GM18909 (cell line): ENCODE results near the gene PARD3.

Source experiments
- ATAC-seq: cut with Tn5 transposase; IDR thresholded peaks from one replicate; pipeline ENCODE4 v1.9.1; 2021; ENCODE audit warnings: mild to moderate bottlenecking; ENCODE audit not compliant: unreplicated experiment, poor library complexity

The PARD3 gene

DNA sequence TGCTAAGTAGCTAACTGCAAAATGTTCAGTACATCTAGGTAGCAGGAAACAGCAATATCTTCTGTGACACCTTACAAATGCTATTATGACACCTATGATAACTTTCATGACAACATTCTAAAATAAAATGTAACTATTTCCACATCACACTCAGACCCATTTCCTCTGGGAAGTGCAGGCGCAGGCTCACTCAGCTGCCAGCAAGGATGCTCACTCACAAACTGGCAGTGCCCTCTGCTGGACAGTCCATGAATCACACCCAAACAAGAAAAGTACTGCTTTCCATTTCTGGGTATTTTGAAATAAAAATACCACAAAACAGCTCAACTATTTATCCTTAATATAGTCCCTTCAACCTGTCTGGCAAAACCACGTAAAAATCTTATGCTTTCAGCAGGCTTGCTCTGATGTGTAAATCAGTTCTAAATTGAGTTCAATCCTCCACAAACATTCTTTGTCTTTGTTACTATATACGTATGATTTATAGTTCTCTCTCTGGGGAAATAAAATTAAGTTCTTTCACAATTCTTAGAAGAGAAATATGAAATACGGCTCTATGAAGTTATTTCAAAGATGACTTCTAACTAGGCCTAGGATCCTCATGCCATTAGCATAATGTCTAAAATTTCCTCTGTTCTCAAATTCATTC lies 176.6 kb downstream of the PARD3 start:
- peak; percentile 46 for ATAC-seq

DNA sequence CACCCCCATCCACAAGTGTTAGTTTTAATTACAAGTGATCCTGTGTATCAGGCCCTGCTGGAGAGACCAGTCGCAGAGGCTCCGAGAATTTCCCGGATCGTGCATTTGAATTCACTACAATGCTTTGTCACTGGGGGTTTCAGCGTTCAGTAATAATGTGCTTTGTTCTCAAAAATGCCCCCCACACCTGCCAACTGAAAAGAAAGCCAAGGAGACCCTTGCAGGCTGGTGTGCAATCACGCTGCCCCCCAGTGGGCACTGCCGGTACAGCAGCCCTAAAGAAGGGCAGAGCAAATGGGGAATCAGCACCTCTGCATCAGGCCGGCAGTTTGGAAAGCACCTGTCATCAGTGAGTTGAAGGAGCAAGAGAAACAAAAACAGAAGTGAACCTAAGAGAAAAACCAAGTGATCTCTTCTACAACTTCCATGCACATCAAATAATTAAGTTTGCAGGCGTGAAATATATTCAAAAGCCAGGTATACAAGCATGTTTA lies 177.6 kb downstream of the PARD3 start:
- peak; percentile 86 for ATAC-seq

DNA sequence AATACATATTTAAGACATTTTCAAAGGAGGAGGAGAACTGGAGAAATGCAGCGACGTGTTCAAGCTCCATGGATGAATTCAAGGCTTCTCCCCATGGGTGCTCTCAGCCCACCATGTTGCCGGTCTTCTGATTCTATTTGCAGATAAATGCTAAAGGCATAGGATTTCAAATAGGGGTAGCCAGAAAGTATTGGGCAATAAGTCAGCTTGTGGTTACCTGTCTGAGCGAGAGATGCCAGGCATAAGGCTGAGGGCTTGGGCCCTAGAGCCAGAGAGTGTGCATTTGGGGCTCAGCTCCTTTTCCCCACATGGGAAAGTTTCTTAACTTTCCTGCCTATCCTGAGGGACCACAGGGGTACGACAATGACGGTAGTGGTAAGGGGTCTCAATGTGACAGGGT lies 180.0 kb downstream of the PARD3 start:
- no peak for ATAC-seq

DNA sequence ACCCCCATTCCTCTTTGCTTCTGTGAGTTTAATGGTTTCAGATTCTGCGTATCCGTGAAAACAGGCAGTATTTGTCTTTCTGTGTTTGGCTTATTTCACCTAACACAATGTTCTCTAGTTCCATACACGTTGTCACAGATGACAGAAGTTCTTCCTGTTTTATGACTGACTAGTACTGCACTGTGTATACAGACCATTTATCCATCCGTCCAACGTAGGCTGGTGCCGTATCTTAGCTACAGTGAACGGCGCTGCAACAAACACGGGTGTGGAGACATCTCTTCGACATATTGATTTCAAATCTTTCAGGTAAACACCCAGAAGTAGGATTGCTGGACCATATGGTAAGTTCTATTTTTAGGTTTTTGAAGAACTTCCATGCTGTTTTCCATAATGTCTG lies 181.7 kb downstream of the PARD3 start:
- ATAC-seq: no peak

DNA sequence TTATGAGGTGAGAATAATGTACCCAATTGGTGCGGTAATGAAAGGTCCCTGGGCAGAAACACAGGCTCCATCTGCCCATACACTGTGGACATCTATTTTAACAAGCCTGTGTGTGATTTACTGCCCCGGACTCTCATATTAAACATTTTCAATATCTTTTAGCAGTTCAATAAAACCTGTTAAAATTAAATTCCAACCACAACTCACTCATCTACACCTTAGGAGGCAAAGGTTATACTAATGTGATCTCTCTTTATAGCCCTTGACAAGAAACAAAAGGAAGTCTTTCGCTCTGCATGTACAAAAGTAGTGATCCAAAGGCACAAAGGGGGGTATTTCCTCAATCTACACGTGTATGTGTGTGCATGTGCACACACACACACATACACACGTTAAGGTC lies 186.0 kb downstream of the PARD3 start:
- no peak for ATAC-seq

DNA sequence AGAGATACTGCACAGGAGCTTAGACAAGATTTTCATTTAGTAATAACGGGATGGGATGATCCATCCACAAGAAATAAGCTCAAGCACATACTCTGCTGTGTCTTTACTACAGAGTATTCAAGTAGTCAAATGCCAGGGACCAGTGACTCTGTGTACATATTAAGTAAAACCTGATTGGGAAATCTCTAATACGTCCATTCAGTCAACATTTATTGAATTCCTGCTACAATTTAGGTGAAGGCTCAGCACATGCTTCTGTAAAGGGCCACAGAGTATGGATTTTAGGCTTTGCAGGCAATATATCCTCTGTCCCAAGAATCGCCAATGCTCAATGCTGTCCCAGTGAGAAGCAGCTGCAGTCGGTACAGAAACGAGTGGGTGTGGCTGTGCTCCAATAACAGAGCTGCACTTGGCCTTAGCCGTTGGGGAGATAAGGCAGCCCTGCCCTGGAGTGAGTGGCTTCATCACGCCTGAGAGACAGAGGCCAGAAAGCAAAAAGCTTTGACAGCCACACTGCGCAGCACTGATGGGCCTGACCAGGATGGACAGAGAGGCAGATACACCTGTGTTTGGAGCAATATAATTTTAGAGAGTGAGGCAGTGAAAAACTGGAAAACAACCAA lies 186.8 kb downstream of the PARD3 start:
- ATAC-seq: no peak

DNA sequence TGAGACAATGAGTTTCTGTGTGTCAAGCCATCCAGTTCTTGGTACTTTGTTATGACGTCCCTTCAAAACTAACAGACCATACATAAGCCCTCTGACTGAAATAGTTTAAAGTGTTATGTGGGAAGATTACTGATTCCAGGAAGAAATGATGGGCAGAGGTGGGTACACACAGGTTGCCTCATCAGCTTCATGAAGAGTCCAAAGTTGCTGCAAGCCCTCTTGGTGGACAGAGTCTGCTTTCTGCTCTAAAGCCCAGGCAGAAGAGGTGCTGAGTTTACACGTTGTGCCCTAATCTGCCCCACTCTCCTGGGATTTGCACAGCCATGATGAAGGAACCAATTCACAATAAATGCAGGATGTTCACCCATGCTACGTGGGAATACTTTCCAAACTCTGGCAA lies 187.4 kb downstream of the PARD3 start:
- no peak for ATAC-seq

DNA sequence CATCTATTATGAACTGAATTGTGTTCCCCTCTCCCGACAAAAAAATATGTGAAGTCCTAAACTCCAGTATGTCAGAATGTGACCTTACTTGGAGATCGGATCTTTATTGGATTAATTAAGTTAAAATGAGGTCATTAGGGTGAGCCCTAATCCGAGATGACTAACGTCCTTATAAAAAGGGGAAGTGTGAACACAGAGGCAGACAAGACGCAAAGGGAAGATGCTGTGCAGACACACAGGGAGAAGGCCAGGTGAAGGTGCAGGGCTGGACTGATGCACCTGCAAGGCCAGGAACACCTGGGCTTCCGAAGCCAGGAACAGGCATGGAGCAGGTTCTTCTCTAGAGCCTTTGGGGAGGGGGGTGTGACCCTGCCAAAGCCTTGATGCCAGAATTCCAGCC lies 187.8 kb downstream of the PARD3 start:
- ATAC-seq: no peak

DNA sequence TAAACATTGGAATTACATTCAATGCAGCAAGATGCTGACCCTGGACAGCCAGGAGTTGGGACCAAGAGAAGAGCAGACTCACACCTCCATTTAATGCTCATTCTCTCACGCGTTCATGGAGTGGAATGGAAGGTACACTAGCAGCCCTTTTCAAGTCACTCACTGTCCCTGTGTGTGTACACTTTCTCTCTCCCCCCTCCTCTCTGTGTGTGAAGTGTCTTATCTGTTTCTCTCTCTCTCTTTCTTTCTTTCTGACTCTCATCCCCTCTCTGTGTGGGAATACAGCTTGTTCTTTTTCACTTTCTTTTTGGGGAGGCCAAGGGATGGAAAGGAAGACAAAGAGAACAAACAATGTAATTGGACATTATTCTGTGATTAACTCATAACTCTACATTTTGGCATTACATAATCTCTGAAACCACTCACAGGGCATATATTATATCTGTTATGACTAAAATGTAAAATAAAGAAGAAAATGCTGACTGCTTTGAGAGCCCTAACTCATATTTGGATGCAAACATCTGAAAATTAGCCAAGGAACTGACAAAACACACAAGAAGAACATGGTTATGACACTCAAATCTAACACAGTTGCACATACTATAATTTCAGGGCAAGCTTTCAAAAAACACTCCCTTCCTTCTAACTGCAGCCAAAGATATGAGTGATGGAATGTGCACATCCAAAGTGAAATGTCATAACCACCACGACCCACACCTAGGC lies 188.8 kb downstream of the PARD3 start:
- ATAC-seq: no peak

DNA sequence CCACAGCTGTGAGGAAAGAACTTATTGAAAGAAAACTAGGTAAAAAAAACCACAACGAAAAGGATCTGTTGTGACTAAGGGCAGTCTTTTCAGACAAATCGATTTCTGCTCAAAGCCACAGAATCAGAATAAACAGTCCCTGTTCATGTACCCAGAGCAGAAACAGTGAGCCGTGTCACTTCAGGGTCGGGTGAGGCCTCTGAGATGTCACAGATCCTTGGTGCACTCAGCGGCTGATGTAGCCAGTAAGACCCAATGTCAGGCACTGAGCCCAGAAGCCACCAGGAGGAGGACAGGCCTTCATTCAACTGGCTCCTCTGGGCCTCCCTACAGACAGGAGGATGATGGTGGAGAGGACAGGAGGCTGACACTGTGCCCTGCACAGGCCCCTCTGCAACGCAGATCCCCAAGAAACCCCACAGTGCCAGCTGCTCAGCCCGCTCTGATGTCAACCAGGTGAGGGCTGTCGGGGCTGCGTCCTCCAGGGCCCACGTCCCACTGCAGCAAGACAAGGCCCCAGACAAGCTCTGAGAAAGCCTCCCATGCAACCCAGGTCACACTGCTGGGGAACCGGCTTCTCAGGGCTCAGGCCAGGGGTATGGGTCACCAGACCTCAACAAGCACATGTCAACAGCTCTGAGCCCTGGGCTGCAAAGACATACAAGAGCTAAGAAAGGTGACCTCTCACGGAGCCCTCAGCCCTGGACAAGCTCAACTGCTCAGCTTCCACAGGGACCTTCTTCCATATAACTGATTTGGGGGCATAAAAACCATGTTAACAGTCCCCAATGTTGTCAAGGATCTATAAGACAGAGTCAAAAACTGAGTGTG lies 190.6 kb downstream of the PARD3 start:
- no peak for ATAC-seq

DNA sequence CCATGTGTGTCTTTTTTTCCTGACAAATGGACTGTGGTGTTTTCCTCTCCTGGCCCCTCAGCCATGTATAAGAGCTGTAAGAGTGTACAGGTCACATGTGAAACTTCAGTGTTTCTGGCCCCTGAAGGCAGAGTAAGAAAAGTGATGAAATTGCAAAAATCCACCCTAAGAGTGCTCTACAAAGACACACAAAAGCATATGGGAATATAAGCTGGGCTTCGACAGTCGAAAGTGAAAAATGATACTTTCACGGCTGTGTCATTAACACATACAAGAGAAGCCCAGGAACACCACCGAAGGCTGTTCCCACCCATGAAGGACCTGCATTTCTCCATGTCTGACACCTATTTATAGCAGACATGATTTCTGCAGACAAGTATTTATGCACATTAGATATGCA lies 192.2 kb downstream of the PARD3 start:
- ATAC-seq: no peak

DNA sequence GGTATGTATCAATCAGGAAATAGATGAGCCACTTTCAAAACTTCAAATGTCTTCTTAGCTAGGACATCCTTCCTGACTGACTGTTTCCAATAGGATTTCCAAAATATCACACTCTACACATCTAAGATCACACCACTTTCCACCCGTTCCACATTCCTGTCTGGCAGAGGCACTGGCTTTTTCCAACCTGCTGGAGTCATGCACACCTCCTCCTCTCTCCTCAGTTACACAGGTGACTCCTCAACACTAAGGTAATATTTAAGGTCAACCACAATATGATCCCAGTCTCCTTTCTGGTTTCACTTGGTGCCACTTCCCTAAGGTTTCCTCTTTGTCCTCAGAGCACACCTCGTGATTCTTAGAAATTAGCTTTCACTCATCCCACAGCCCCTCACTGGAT lies 196.5 kb downstream of the PARD3 start:
- ATAC-seq: no peak

DNA sequence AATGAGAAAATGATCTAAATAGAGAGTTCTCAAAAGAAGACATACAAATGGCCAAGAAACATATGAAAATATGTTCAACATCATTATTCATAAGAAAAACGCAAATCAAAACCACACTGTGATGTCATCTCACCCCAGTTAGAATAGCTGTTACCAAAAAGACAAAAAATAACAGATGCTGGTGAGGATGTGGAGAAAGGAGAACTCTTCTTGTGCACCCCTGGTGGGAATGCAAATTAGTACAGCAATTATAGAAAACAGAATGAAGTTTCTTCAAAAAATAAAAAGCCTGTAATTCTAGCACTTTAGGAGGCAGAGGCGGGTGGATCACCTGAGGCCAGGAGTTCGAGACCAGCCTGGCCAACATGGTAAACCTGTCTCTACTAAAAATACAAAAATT lies 199.3 kb downstream of the PARD3 start:
- ATAC-seq: no peak

DNA sequence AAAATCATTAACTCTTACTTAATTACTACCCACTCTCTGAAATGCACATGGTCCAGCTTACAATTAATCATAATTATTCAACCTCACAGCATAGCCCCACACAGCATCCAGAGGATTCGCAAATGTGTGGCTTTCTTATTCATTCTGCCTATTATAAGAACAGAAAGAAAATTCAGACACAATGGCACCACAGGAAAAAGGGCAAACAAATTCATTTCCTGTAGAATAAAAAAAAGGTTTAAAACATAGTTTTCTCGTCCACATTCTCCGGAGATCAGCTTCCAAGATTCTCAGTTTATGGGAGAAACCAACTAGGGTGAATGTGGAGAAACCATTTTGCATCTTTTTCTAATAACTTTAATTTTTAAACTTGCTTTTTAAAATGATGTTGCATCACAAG lies 201.6 kb downstream of the PARD3 start:
- no peak for ATAC-seq

DNA sequence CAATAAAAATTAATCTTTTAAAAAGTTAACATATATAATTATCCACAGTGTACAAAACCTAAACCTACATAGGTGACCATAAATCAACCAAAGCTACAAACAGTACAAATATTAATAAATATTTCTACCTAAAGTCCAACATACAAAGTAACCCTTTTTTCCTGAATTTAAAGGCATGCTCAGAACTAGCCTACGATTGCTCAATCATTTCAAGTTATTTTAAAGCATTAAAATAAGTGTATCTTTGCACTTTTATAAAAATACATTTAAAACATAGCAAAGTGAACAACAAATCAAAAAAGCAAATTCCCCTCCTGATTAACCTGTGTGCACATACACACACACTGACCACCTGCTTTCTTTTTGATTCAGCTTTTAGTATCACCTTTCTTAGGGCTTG lies 202.2 kb downstream of the PARD3 start:
- ATAC-seq: no peak

DNA sequence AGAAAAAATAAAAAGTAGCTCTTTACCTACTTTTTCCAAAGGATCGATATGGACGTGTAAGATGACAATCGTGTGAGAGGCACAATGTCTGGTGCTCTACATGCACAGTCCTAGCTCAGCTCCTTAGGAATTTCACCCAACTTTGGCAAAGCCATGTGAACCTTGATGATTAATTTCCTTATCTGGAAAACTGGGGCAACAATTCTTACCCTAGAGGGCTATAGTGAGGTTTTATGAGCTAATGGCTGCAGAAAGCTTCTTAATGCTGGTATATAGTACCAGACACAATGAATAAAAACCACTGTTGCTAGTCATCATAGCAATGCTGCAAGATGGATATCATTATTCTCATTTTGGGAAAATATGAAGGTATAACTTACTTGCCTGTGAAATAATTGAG lies 202.7 kb downstream of the PARD3 start:
- ATAC-seq: no peak

DNA sequence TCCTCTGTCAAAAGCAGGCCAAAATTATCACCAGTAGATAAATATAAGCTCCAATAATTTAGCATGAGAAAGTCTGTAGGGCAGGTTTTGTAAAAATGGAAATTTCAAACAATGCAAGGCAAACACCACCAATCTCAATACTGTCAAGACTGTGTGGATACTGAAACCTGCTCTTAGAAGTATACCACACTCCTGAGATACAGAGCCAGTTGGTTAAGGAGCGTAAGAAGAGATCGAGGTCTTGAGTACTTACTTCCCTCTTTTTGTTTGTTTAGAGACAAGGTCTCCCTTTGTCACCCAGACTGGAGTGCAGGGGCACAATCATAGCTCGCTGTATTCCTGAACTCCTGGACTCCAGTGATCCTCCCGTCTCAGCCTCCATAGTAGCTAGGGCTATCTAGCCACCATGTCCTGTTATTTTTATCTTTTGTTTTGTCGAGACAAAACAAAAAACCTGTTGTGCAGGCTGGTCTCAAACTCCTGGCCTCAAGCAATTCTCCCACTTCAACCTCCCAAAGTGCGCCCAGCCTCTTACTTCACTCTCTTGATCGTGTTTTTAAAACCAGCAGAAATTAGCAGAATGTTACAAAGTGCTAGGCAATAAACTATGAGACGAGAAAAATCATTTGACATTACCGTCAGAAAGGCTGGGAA lies 205.7 kb downstream of the PARD3 start:
- ATAC-seq: no peak

DNA sequence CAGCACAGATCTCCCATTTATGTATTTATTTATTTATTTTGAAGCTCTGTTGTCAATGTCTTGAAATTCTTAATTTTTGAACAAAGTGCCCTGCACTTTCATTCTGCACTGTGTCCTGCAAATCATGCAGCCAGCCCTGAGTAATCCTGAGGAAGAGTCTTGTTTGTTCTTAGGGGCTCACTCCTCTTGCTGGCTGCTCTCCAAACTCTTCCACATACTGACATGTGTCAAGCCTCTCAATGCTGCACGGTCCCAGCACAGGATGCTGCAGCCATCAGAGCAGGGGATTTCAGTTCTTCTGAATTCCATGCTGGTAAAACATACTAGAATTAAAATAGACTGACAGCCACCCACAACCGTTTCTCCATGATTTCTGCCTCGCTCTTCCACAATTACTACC lies 207.2 kb downstream of the PARD3 start:
- no peak for ATAC-seq

DNA sequence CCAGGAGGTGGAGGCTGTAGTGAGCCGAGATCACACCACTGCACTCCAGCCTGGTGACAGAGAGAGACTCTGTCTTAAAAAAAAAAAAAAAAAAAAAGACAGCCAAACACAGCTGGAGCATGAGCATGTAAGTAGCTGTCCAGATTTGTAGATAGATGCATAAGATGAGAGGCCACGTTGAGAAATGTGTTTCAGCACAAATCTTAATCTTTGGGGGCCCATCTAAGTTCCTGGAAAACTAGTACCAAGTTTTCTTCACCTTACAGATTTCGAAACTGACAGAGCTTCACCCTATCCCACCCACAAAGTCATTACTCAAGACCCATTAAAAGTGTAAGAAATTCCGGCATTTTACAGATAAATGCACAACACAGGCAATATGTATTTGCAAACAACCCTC lies 208.2 kb downstream of the PARD3 start:
- ATAC-seq: no peak

DNA sequence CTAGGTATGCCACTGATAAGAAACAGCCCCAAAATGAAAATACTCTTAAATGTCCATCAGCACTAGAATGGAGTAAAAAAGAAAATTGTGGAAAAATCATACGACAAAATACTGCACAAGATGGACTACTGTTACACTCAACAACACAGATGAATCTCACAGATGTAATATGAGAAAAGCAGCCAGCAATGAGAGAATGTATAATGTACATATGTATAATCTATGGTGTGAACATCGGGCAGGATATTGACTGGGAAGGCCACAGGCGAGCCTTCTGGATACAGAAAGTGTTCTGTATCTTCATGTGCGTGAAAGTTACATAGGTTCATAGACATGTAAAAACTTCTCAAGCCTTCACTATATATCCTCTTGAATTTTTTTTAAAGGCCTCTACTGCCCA lies 212.6 kb downstream of the PARD3 start:
- no peak for ATAC-seq
